SU-DHL-6 (cell line): ENCODE data around the gene CCDC186.

Experiments
- H2AFZ ChIP-seq: fragments of 200-600 bp; sonication (generic); 2 replicates; pipeline ENCODE4 v1.6.1; 2014; ENCODE audit warnings: low read depth, mild to moderate bottlenecking, moderate library complexity, mixed read lengths, antibody characterized with exemption, low read length; ENCODE audit not compliant: severe bottlenecking
- H3F3A ChIP-seq: fragments of 200-600 bp; shearing (Covaris generic); 2 replicates; pipeline ENCODE4 v1.6.0; 2016; ENCODE audit warnings: antibody characterized with exemption, mild to moderate bottlenecking; ENCODE audit not compliant: insufficient read depth
- H3K27ac ChIP-seq: fragments of 200-600 bp; sonication (generic); 2 replicates; pipeline ENCODE4 v1.5.1; 2016; ENCODE audit warnings: low read depth, mild to moderate bottlenecking, low read length, moderate library complexity, mixed read lengths
- H3K27me3 ChIP-seq: fragments of 200-600 bp; sonication (generic), shearing (Covaris generic); 2 replicates; pipeline ENCODE4 v1.6.0; 2014; ENCODE audit warnings: mild to moderate bottlenecking, low read length
- H3K36me3 ChIP-seq: fragments of 200-600 bp; sonication (generic); 2 replicates; pipeline ENCODE4 v1.6.1; 2014; ENCODE audit warnings: mild to moderate bottlenecking, low read length, mixed read lengths
- H3K4me2 ChIP-seq: fragments of 300-600, 200-600 bp; shearing (Covaris generic), sonication (generic); 2 replicates; pipeline ENCODE4 v1.6.0; 2014; ENCODE audit warnings: low read length, low read depth, mild to moderate bottlenecking; ENCODE audit not compliant: poor library complexity, severe bottlenecking
- H3K4me3 ChIP-seq: fragments of 200-600 bp; sonication (generic); 2 replicates; pipeline ENCODE4 v1.5.1; 2014; ENCODE audit warnings: antibody characterized with exemption, low read length, mild to moderate bottlenecking, mixed read lengths; ENCODE audit not compliant: insufficient read depth, poor library complexity, severe bottlenecking
- H3K79me2 ChIP-seq: fragments of 200-600 bp; sonication (generic); 2 replicates; pipeline ENCODE4 v1.6.1; 2014; ENCODE audit warnings: mild to moderate bottlenecking, low read length, moderate library complexity; ENCODE audit not compliant: insufficient read depth
- H3K9ac ChIP-seq: fragments of 200-600 bp; sonication (generic); 2 replicates; pipeline ENCODE4 v1.7.0; 2014; ENCODE audit warnings: mild to moderate bottlenecking, low read length
- H3K9me2 ChIP-seq: fragments of 200-600 bp; sonication (generic); replicated peaks from 2 replicates; pipeline ENCODE4 v1.6.1; 2014; ENCODE audit warnings: low read length; ENCODE audit not compliant: insufficient read depth
- H3K9me3 ChIP-seq: fragments of 200-600 bp; sonication (generic); 2 replicates; pipeline ENCODE4 v1.6.1; 2014; ENCODE audit warnings: low read length, mixed read lengths; ENCODE audit not compliant: insufficient read depth
- H4K20me1 ChIP-seq: fragments of 200-600 bp; sonication (generic); 2 replicates; pipeline ENCODE4 v1.6.1; 2014; ENCODE audit warnings: low read depth, mild to moderate bottlenecking, antibody characterized with exemption, low read length, moderate library complexity, mixed read lengths
- CTCF ChIP-seq: fragments of 200-600 bp; sonication (generic); IDR thresholded peaks from one replicate; pipeline ENCODE4 v1.5.1; 2017; ENCODE audit warnings: antibody characterized with exemption, mild to moderate bottlenecking, low read length, moderate library complexity; ENCODE audit not compliant: insufficient read depth, poor library complexity, severe bottlenecking
- EZH2phosphoT487 ChIP-seq: fragments of 200-600 bp; sonication (generic), shearing (Covaris generic); conservative IDR thresholded peaks from 2 replicates; pipeline ENCODE4 v1.6.1; 2018; ENCODE audit warnings: mild to moderate bottlenecking, antibody characterized with exemption, low read length, moderate library complexity, mixed read lengths

Gene CCDC186

GRCh38 chr10:114172216-114172615 lies 1.8 kb downstream of the CCDC186 start:
- Histone ChIP-seq H3F3A (no peaks in the 10 kb centered on the region), H3K4me2 (peak overlapping the region; percentile 81), H3K4me3 (no peak overlapping the region), H3K27ac (no peak overlapping the region), H3K9ac (no peak overlapping the region), H3K9me2 (no peaks in the 10 kb centered on the region), H3K27me3 (no peaks in the 10 kb centered on the region), H2AFZ (no peak overlapping the region), H3K9me3 (peaks cover 5% of the 10 kb centered on the region; the same call in 1 of the 2 replicates), H4K20me1 (no peaks in the 10 kb centered on the region), H3K36me3 (peaks cover 6% of the 10 kb centered on the region; the same call in 1 of the 2 replicates), H3K79me2 (no peaks in the 10 kb centered on the region)
- no peak for TF ChIP-seq EZH2phosphoT487
- TF ChIP-seq CTCF: no peak

- Histone ChIP-seq H3K36me3 (peaks cover 6% of the 10 kb centered on the region; the same call in 1 of the 2 replicates), H3K9me3 (peaks cover 5% of the 10 kb centered on the region; the same call in 1 of the 2 replicates), H3K27ac (no peak overlapping the region), H4K20me1 (no peaks in the 10 kb centered on the region), H3K4me3 (no peak overlapping the region), H3K9ac (no peak overlapping the region), H3F3A (no peaks in the 10 kb centered on the region), H3K79me2 (no peaks in the 10 kb centered on the region), H3K4me2 (no peak overlapping the region), H3K27me3 (no peaks in the 10 kb centered on the region), H2AFZ (no peak overlapping the region), H3K9me2 (no peaks in the 10 kb centered on the region)
- TF ChIP-seq CTCF (no peak), EZH2phosphoT487 (no peak)
These were observed 5.5 kb downstream of the CCDC186 start for GRCh38 chr10:114168450-114169009.

- Histone ChIP-seq H2AFZ (no peak overlapping the region), H3K27ac (no peak overlapping the region), H4K20me1 (no peaks in the 10 kb centered on the region), H3K9me3 (peaks cover 5% of the 10 kb centered on the region; the same call in 1 of the 2 replicates), H3F3A (no peaks in the 10 kb centered on the region), H3K4me2 (no peak overlapping the region), H3K79me2 (no peaks in the 10 kb centered on the region), H3K4me3 (no peak overlapping the region), H3K9me2 (no peaks in the 10 kb centered on the region), H3K9ac (no peak overlapping the region), H3K27me3 (no peaks in the 10 kb centered on the region), H3K36me3 (peaks cover 6% of the 10 kb centered on the region; the same call in 1 of the 2 replicates)
- TF ChIP-seq EZH2phosphoT487 (no peak), CTCF (no peak)
These were observed 6.0 kb downstream of the CCDC186 start for GRCh38 chr10:114167985-114168384.
